ENCODE data around the gene PRDX5.

Gene PRDX5

DNA sequence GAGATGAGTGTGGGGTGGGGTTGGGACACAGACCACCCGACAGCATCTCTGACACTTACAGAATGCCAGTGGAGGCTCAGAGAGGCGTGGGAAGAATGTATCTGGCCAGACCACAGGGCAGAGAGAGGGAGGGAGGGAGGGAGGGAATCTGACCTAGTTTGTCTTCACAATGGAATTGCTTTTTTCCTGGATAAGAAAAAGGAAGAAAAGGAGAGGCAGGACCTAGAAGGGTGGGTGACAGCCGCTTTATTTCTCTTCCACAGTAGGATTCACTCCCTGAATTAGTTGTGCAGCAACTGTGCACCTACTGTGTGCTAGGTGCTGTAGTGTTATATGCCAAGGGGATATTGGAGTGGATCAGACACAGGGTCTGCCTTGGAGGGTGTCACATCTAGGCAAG, 23.1 kb upstream of the PRDX5 start:
- Histone ChIP-seq H3K4me1 (no peaks in the 10 kb centered on the region), H3K9me3 (no peaks in the 10 kb centered on the region), H3K27me3 (peaks cover 70% of the 10 kb centered on the region), H3K4me3 (ENCODE audit: low read depth, low read length) (no peak overlapping the region), H3K36me3 (no peaks in the 10 kb centered on the region)
- DNase-seq = no peak
- TF ChIP-seq, protein P1, sequence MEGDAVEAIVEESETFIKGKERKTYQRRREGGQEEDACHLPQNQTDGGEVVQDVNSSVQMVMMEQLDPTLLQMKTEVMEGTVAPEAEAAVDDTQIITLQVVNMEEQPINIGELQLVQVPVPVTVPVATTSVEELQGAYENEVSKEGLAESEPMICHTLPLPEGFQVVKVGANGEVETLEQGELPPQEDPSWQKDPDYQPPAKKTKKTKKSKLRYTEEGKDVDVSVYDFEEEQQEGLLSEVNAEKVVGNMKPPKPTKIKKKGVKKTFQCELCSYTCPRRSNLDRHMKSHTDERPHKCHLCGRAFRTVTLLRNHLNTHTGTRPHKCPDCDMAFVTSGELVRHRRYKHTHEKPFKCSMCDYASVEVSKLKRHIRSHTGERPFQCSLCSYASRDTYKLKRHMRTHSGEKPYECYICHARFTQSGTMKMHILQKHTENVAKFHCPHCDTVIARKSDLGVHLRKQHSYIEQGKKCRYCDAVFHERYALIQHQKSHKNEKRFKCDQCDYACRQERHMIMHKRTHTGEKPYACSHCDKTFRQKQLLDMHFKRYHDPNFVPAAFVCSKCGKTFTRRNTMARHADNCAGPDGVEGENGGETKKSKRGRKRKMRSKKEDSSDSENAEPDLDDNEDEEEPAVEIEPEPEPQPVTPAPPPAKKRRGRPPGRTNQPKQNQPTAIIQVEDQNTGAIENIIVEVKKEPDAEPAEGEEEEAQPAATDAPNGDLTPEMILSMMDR (IDR thresholded peaks at IDR 0.05; ENCODE audit: low read depth, low read length) = no peak

DNA sequence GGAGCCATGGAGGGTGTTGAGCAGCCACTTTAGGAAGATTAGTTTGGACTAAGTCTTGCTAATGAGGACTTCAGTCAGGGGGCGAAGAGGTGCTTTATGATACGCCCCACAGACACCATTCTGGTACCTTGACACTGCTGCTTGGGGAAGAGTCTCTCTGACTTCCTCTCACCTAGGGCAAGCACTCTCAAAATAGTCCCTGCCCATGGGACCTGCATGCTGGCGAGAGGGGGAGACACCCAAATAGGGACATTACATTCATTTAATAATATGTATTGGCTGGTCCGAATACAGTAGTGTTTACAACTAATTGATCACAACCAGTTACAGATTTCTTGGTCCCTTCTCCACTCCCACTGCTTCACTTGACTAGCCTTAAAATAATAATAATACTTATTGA, 22.2 kb upstream of the PRDX5 start:
- Histone ChIP-seq H3K9me3 (no peaks in the 10 kb centered on the region), H3K4me1 (no peaks in the 10 kb centered on the region), H3K4me3 (ENCODE audit: low read depth, low read length) (no peak overlapping the region), H3K27me3 (peaks cover 73% of the 10 kb centered on the region), H3K36me3 (no peaks in the 10 kb centered on the region)
- no peak for DNase-seq
- TF ChIP-seq, protein P1 (IDR thresholded peaks at IDR 0.05; ENCODE audit: low read depth, low read length) = no peak

DNA sequence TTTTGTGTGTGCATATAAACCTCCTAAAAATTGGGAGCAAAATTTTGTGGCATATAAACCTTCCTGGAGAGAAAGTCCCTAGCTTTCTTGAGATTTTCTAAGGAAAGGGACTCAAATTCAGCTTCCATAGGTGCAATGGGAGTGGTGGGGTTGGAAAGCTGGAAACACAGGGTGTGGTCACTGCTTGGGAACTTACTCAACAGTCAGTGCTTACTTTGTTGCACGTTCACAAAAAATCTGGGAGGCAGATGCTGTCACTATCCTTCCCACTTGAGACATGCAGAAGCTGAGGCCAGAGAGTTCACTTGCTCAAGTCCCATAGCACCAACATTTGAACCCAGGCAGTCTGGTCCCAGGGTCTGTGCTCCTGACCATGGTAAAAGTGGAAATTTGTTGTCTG, 21.7 kb upstream of the PRDX5 start:
- DNase-seq = no peak
- Histone ChIP-seq H3K9me3 (no peaks in the 10 kb centered on the region), H3K4me1 (no peaks in the 10 kb centered on the region), H3K36me3 (no peaks in the 10 kb centered on the region), H3K27me3 (peaks cover 70% of the 10 kb centered on the region), H3K4me3 (ENCODE audit: low read depth, low read length) (no peak overlapping the region)
- TF ChIP-seq, protein P1 (IDR thresholded peaks at IDR 0.05; ENCODE audit: low read depth, low read length) = no peak

DNA sequence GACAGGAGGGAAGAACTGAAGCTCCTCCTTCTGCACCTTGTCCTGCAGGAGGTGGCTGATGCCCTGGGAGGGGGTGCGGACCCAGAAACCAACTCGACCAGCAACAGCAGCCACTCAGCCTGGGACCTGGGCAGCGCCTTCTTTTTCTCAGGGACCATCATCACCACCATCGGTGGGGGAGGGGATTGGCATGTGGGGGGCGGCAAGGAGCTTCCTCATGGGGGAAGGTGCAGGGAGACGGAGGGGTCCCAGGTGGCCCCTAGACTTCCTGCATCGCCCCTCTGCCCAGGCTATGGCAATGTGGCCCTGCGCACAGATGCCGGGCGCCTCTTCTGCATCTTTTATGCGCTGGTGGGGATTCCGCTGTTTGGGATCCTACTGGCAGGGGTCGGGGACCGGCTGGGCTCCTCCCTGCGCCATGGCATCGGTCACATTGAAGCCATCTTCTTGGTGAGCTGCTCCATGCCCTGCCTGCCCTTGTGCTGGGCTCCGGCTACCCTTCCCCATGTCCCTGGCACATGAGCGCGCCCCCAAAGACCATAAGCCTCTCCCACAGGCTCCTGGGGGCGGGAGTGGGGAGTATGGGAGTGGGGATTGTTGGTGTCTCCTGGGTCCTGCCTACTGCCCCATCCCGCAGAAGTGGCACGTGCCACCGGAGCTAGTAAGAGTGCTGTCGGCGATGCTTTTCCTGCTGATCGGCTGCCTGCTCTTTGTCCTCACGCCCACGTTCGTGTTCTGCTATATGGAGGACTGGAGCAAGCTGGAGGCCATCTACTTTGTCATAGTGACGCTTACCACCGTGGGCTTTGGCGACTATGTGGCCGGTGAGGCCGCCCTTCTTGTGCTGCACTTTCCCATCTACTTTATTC, 20.9 kb upstream of the PRDX5 start:
- Histone ChIP-seq H3K4me1 (no peaks in the 10 kb centered on the region), H3K9me3 (no peaks in the 10 kb centered on the region), H3K36me3 (no peaks in the 10 kb centered on the region), H3K4me3 (ENCODE audit: low read depth, low read length) (no peak overlapping the region), H3K27me3 (peaks cover 62% of the 10 kb centered on the region)
- TF ChIP-seq, protein P1 (IDR thresholded peaks at IDR 0.05; ENCODE audit: low read depth, low read length) = no peak
- DNase-seq = no peak

DNA sequence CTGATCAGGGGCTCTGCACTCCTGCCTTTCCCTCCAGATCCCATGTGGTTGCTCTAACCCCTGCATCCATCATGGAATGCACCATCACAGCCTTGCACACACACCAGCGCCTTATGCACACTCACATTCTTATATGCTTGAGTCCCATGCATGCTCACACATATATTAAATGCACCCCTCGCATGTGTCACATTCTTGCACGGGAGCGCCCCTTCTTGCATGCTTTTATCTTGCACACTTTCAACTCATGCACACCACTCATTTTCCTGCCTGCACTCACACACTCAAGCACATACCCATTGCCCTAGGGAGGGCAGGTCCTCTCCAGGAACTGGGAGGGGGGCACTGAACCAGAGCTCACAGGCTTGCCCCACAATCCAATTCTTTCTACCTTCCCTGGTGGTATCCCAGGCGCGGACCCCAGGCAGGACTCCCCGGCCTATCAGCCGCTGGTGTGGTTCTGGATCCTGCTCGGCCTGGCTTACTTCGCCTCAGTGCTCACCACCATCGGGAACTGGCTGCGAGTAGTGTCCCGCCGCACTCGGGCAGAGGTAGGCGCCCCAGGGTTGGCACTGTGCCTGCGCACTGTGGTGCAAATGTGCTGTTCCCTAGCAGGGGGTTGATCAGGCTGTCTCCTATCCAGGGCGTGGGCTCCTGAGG, 20.1 kb upstream of the PRDX5 start:
- H3K4me1 ChIP-seq = no peaks in the 10 kb centered on the region
- no peaks in the 10 kb centered on the region for H3K36me3 ChIP-seq
- no peak overlapping the region for H3K4me3 ChIP-seq (ENCODE audit: low read depth, low read length)
- TF ChIP-seq, protein P1 (IDR thresholded peaks at IDR 0.05; ENCODE audit: low read depth, low read length) = no peak
- no peaks in the 10 kb centered on the region for H3K9me3 ChIP-seq
- H3K27me3 ChIP-seq = peaks cover 54% of the 10 kb centered on the region
- DNase-seq = no peak

Data from BE2C (cell line).